GM23338 (cell line): ENCODE results near the gene MYO1C. TPM values are rescaled to one million over a fixed set of nuclear protein-coding genes. Genes with fewer than 3 reads are reported as not detected.

ENCODE experiments used
- ATAC-seq: fragments of 200-7000 bp; cut with Tn5 transposase; 3 replicates; pipeline ENCODE4 v1.9.1; 2020
- DNase-seq: peaks from one replicate; pipeline ENCODE4 v3.0.0-alpha.2; 2015; ENCODE audit warnings: low spot score
- H2AFZ ChIP-seq: fragments of 200-600 bp; sonication (generic); 2 replicates; pipeline ENCODE4 v1.8.0; 2016; ENCODE audit warnings: antibody characterized with exemption, mild to moderate bottlenecking, moderate library complexity
- H3F3A ChIP-seq: fragments of 200-600 bp; sonication (generic); replicated peaks from 2 replicates; pipeline ENCODE4 v1.8.0; 2017; ENCODE audit warnings: antibody characterized with exemption, mixed run types, low read depth
- H3K27ac ChIP-seq: fragments of 200-600 bp; sonication (generic); 2 replicates; pipeline ENCODE4 v1.6.1; 2016; ENCODE audit warnings: low read depth
- H3K27me3 ChIP-seq: fragments of 200-600 bp; sonication (generic); 2 replicates; pipeline ENCODE4 v1.8.0; 2016; ENCODE audit warnings: mild to moderate bottlenecking, mixed run types, moderate library complexity; ENCODE audit not compliant: insufficient read depth
- H3K36me3 ChIP-seq: fragments of 200-600 bp; sonication (generic); 2 replicates; pipeline ENCODE4 v1.8.0; 2016; ENCODE audit warnings: mild to moderate bottlenecking; ENCODE audit not compliant: insufficient read depth
- H3K4me1 ChIP-seq: fragments of 200-600 bp; sonication (generic); 2 replicates; pipeline ENCODE4 v1.8.0; 2016; ENCODE audit warnings: mild to moderate bottlenecking, moderate library complexity; ENCODE audit not compliant: insufficient read depth
- H3K4me2 ChIP-seq: fragments of 200-600 bp; sonication (generic); 2 replicates; pipeline ENCODE4 v1.7.1; 2017; ENCODE audit warnings: mixed run types
- H3K4me3 ChIP-seq: fragments of 200-600 bp; sonication (generic); 2 replicates; pipeline ENCODE4 v1.6.1; 2016; ENCODE audit warnings: mixed run types
- H3K79me2 ChIP-seq: fragments of 200-600 bp; sonication (generic); replicated peaks from 2 replicates; pipeline ENCODE4 v1.8.0; 2017; ENCODE audit warnings: mild to moderate bottlenecking; ENCODE audit not compliant: insufficient read depth
- H3K9me2 ChIP-seq: fragments of 200-600 bp; sonication (generic); 2 replicates; pipeline ENCODE4 v1.8.0; 2017; ENCODE audit not compliant: insufficient read depth
- H4K20me1 ChIP-seq: fragments of 200-600 bp; sonication (generic); replicated peaks from 2 replicates; pipeline ENCODE4 v1.8.0; 2017; ENCODE audit warnings: mild to moderate bottlenecking; ENCODE audit not compliant: insufficient read depth
- H3K27ac Mint-ChIP-seq: 2 replicates; pipeline ENCODE4 v1.8.0; 2020; ENCODE audit warnings: inconsistent platforms, mild to moderate bottlenecking, moderate library complexity, mixed read lengths
- H3K27me3 Mint-ChIP-seq: 3 replicates; pipeline ENCODE4 v1.8.0; 2022; ENCODE audit warnings: low read depth, mild to moderate bottlenecking, moderate library complexity, mixed read lengths, inconsistent platforms; ENCODE audit not compliant: insufficient read depth, poor library complexity
- H3K36me3 Mint-ChIP-seq: 3 replicates; pipeline ENCODE4 v1.8.0; 2021; ENCODE audit warnings: low read depth, mild to moderate bottlenecking, inconsistent platforms, moderate library complexity, mixed read lengths
- H3K4me1 Mint-ChIP-seq: 3 replicates; pipeline ENCODE4 v1.8.0; 2020; ENCODE audit warnings: mild to moderate bottlenecking, inconsistent platforms, mixed read lengths
- H3K4me3 Mint-ChIP-seq: 3 replicates; pipeline ENCODE4 v1.8.0; 2021; ENCODE audit warnings: moderate library complexity, mild to moderate bottlenecking, inconsistent platforms, mixed read lengths
- H3K9me3 Mint-ChIP-seq: 3 replicates; pipeline ENCODE4 v1.8.0; 2020; ENCODE audit warnings: moderate library complexity, mild to moderate bottlenecking, inconsistent platforms, mixed read lengths
- CREB1 ChIP-seq: fragments of 250-450 bp; sonication (Bioruptor Pico); IDR thresholded peaks from 2 replicates; pipeline ENCODE4 v1.5.0; 2020; ENCODE audit warnings: low read depth, mild to moderate bottlenecking, moderate library complexity
- EZH2 ChIP-seq: fragments of 200-600 bp; sonication (generic); IDR thresholded peaks from one replicate; pipeline ENCODE4 v1.8.0; 2017; ENCODE audit warnings: antibody characterized with exemption, mild to moderate bottlenecking, low read depth; ENCODE audit not compliant: unreplicated experiment
- EZH2phosphoT487 ChIP-seq: fragments of 200-600 bp; sonication (generic); IDR thresholded peaks from one replicate; pipeline ENCODE4 v1.8.1; 2018; ENCODE audit warnings: antibody characterized with exemption; ENCODE audit not compliant: unreplicated experiment
- JUNB ChIP-seq: IDR thresholded peaks from one replicate; pipeline ENCODE4 v1.6.1; 2016; ENCODE audit warnings: antibody characterized with exemption; ENCODE audit not compliant: unreplicated experiment
- NANOG ChIP-seq: IDR thresholded peaks from 2 replicates; pipeline ENCODE4 v1.6.1; 2016; ENCODE audit warnings: antibody characterized with exemption, borderline replicate concordance
- POLR2AphosphoS5 ChIP-seq: IDR thresholded peaks from 2 replicates; pipeline ENCODE4 v1.6.1; 2016; ENCODE audit warnings: antibody characterized with exemption, low read depth
- STAT1 ChIP-seq: IDR thresholded peaks from one replicate; pipeline ENCODE4 v1.6.1; 2016; ENCODE audit warnings: antibody characterized with exemption; ENCODE audit not compliant: unreplicated experiment
- ZNF114 ChIP-seq: fragments of 250-450 bp; sonication (Bioruptor Pico); IDR thresholded peaks from 2 replicates; pipeline ENCODE4 v1.5.0; 2020; ENCODE audit warnings: mild to moderate bottlenecking, moderate library complexity
- ZNF331 ChIP-seq: fragments of 250-450 bp; sonication (Bioruptor Pico); IDR thresholded peaks from 2 replicates; pipeline ENCODE4 v1.5.0; 2020; ENCODE audit warnings: low read depth, mild to moderate bottlenecking, moderate library complexity
- polyA plus RNA-seq: library from polyadenylated mRNA; unstranded; fragments of >200 nt; fragmentation: Nextera tagmentation; extraction: Ambion mirVana; gene quantifications from 2 replicates; pipeline ENCODE4 v1.2.1, GENCODE V29; 2016
- total RNA-seq: library from RNA; depleted of rRNA; stranded (reverse); fragments of >200 nt; shearing (Covaris generic); gene quantifications from 2 replicates; pipeline ENCODE4 v1.2.3, GENCODE V29; 2014
- TF ChIP-seq, protein P1 (sequence below): IDR thresholded peaks from 2 replicates; pipeline ENCODE4 v1.6.1; 2016; ENCODE audit warnings: antibody characterized with exemption
- TF ChIP-seq, protein P2 (sequence below): fragments of 250-450 bp; sonication (Bioruptor Pico); IDR thresholded peaks from 2 replicates; pipeline ENCODE4 v1.5.0; 2020; ENCODE audit warnings: mild to moderate bottlenecking, moderate library complexity
- TF ChIP-seq, protein P3 (sequence below), 2 experiments: fragments of 200-600 bp in 1 of 2; sonication (generic) in 1 of 2; conservative IDR thresholded peaks; 2 replicates each; pipeline versions ENCODE4 v1.5.1 to v1.6.1; 2016 to 2017; ENCODE audit warnings: antibody characterized with exemption in 2 of 2, low read depth in 2 of 2, mild to moderate bottlenecking in 2 of 2, moderate library complexity in 1 of 2
- TF ChIP-seq, protein P4 (sequence below): IDR thresholded peaks from one replicate; pipeline ENCODE4 v1.6.1; 2018; ENCODE audit warnings: antibody characterized with exemption; ENCODE audit not compliant: unreplicated experiment

Gene MYO1C
- total and polyA plus RNA-seq, 2 experiments from 2014 or later, result 13.9 to 35.2 TPM

DNA sequence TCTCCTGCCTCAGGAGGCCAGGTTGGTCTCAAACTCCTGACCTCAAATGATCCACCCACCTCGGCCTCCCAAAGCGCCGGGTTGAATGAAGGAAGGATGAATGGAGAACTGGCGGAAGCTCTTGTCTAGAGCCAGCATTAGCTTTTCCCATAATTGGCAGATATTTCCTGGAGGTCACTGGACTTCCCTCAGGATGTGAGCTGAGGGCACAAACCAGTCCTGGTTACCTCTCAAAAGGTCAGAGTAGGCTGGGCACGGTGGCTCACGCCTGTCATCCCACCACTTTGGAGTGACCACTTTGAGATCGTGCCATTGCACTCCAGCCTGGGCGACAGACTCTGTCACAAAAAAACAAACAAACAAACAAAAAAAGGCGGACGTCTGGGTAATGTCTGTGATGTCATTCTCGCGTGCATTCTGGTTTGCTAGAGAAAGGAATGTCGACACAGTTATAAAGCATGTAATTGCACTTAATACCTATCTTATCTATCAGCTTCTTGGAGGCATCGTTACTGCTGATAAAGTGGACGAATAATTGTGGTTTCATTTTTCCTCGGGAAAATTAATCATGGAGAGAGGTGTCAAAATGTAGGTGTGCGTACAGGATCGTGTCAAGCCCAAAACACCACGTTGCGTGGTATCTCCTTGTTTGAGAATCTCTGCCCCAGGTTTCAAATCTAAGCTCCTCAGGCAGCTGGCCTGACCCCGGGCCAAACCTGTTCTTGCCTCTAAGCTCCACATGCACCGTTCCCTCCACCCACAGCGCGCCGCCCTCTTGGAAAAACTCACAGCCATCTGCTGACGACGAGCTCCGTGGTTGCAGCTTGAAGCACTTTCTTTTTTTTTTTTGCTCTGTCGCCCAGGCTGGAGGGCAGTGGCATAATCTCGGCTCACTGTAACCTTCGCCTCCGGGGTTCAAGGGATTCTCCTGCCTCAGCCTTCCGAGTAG is 30.0 kb downstream of the MYO1C start:
- Mint-ChIP-seq H3K4me3 (no peak overlapping the region; the same call in 2 of the 3 replicates), H3K9me3 (no peaks in the 10 kb centered on the region), H3K27me3 (peaks cover 12% of the 10 kb centered on the region), H3K4me1 (peaks cover 5% of the 10 kb centered on the region), H3K36me3 (peaks cover 15% of the 10 kb centered on the region; the same call in 2 of the 3 replicates), H3K27ac (no peak overlapping the region)
- Histone ChIP-seq H3K9me2 (no peaks in the 10 kb centered on the region), H3K79me2 (no peaks in the 10 kb centered on the region), H3K4me1 (no peaks in the 10 kb centered on the region), H3K27ac (no peak overlapping the region), H3K27me3 (no peaks in the 10 kb centered on the region), H3F3A (peaks cover 5% of the 10 kb centered on the region; the same call in 1 of the 2 replicates), H3K4me3 (no peak overlapping the region), H2AFZ (no peak overlapping the region), H3K4me2 (no peak overlapping the region), H4K20me1 (no peaks in the 10 kb centered on the region), H3K36me3 (no peaks in the 10 kb centered on the region)
- TF ChIP-seq, protein P1, sequence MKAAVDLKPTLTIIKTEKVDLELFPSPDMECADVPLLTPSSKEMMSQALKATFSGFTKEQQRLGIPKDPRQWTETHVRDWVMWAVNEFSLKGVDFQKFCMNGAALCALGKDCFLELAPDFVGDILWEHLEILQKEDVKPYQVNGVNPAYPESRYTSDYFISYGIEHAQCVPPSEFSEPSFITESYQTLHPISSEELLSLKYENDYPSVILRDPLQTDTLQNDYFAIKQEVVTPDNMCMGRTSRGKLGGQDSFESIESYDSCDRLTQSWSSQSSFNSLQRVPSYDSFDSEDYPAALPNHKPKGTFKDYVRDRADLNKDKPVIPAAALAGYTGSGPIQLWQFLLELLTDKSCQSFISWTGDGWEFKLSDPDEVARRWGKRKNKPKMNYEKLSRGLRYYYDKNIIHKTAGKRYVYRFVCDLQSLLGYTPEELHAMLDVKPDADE, result no peak
- no peak for TF ChIP-seq STAT1
- TF ChIP-seq, protein P2, sequence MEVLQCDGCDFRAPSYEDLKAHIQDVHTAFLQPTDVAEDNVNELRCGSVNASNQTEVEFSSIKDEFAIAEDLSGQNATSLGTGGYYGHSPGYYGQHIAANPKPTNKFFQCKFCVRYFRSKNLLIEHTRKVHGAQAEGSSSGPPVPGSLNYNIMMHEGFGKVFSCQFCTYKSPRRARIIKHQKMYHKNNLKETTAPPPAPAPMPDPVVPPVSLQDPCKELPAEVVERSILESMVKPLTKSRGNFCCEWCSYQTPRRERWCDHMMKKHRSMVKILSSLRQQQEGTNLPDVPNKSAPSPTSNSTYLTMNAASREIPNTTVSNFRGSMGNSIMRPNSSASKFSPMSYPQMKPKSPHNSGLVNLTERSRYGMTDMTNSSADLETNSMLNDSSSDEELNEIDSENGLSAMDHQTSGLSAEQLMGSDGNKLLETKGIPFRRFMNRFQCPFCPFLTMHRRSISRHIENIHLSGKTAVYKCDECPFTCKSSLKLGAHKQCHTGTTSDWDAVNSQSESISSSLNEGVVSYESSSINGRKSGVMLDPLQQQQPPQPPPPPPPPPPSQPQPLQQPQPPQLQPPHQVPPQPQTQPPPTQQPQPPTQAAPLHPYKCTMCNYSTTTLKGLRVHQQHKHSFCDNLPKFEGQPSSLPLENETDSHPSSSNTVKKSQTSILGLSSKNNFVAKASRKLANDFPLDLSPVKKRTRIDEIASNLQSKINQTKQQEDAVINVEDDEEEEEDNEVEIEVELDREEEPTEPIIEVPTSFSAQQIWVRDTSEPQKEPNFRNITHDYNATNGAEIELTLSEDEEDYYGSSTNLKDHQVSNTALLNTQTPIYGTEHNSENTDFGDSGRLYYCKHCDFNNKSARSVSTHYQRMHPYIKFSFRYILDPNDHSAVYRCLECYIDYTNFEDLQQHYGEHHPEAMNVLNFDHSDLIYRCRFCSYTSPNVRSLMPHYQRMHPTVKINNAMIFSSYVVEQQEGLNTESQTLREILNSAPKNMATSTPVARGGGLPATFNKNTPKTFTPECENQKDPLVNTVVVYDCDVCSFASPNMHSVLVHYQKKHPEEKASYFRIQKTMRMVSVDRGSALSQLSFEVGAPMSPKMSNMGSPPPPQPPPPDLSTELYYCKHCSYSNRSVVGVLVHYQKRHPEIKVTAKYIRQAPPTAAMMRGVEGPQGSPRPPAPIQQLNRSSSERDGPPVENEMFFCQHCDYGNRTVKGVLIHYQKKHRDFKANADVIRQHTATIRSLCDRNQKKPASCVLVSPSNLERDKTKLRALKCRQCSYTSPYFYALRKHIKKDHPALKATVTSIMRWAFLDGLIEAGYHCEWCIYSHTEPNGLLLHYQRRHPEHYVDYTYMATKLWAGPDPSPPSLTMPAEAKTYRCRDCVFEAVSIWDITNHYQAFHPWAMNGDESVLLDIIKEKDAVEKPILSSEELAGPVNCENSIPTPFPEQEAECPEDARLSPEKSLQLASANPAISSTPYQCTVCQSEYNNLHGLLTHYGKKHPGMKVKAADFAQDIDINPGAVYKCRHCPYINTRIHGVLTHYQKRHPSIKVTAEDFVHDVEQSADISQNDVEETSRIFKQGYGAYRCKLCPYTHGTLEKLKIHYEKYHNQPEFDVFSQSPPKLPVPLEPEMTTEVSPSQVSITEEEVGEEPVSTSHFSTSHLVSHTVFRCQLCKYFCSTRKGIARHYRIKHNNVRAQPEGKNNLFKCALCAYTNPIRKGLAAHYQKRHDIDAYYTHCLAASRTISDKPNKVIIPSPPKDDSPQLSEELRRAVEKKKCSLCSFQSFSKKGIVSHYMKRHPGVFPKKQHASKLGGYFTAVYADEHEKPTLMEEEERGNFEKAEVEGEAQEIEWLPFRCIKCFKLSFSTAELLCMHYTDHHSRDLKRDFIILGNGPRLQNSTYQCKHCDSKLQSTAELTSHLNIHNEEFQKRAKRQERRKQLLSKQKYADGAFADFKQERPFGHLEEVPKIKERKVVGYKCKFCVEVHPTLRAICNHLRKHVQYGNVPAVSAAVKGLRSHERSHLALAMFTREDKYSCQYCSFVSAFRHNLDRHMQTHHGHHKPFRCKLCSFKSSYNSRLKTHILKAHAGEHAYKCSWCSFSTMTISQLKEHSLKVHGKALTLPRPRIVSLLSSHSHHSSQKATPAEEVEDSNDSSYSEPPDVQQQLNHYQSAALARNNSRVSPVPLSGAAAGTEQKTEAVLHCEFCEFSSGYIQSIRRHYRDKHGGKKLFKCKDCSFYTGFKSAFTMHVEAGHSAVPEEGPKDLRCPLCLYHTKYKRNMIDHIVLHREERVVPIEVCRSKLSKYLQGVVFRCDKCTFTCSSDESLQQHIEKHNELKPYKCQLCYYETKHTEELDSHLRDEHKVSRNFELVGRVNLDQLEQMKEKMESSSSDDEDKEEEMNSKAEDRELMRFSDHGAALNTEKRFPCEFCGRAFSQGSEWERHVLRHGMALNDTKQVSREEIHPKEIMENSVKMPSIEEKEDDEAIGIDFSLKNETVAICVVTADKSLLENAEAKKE (CRISPR knock-in tag), result no peak
- TF ChIP-seq, protein P3, sequence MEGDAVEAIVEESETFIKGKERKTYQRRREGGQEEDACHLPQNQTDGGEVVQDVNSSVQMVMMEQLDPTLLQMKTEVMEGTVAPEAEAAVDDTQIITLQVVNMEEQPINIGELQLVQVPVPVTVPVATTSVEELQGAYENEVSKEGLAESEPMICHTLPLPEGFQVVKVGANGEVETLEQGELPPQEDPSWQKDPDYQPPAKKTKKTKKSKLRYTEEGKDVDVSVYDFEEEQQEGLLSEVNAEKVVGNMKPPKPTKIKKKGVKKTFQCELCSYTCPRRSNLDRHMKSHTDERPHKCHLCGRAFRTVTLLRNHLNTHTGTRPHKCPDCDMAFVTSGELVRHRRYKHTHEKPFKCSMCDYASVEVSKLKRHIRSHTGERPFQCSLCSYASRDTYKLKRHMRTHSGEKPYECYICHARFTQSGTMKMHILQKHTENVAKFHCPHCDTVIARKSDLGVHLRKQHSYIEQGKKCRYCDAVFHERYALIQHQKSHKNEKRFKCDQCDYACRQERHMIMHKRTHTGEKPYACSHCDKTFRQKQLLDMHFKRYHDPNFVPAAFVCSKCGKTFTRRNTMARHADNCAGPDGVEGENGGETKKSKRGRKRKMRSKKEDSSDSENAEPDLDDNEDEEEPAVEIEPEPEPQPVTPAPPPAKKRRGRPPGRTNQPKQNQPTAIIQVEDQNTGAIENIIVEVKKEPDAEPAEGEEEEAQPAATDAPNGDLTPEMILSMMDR (conservative IDR thresholded peaks at IDR 0.05; ENCODE audit: low read depth in 2 of 2), result no peak
- no peak for TF ChIP-seq CREB1 (CRISPR knock-in tag)
- no peak for TF ChIP-seq ZNF331 (CRISPR knock-in tag)
- TF ChIP-seq, protein P4, sequence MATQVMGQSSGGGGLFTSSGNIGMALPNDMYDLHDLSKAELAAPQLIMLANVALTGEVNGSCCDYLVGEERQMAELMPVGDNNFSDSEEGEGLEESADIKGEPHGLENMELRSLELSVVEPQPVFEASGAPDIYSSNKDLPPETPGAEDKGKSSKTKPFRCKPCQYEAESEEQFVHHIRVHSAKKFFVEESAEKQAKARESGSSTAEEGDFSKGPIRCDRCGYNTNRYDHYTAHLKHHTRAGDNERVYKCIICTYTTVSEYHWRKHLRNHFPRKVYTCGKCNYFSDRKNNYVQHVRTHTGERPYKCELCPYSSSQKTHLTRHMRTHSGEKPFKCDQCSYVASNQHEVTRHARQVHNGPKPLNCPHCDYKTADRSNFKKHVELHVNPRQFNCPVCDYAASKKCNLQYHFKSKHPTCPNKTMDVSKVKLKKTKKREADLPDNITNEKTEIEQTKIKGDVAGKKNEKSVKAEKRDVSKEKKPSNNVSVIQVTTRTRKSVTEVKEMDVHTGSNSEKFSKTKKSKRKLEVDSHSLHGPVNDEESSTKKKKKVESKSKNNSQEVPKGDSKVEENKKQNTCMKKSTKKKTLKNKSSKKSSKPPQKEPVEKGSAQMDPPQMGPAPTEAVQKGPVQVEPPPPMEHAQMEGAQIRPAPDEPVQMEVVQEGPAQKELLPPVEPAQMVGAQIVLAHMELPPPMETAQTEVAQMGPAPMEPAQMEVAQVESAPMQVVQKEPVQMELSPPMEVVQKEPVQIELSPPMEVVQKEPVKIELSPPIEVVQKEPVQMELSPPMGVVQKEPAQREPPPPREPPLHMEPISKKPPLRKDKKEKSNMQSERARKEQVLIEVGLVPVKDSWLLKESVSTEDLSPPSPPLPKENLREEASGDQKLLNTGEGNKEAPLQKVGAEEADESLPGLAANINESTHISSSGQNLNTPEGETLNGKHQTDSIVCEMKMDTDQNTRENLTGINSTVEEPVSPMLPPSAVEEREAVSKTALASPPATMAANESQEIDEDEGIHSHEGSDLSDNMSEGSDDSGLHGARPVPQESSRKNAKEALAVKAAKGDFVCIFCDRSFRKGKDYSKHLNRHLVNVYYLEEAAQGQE, result no peak
- no peak for TF ChIP-seq JUNB
- TF ChIP-seq POLR2AphosphoS5, result no peak
- no peak for TF ChIP-seq EZH2
- TF ChIP-seq ZNF114 (CRISPR knock-in tag), result no peak
- TF ChIP-seq NANOG, result no peak
- no peak for TF ChIP-seq EZH2phosphoT487
- ATAC-seq (no peak), DNase-seq (no peak)
